H1 (cell line): ENCODE measurements around the gene SLC26A9. TPM values are rescaled to one million over a fixed set of nuclear protein-coding genes. Genes with fewer than 3 reads are reported as not detected.

Source experiments
- CTCF ChIA-PET: fragments of 300-600 bp; sonication (Branson Sonifier 250); formaldehyde crosslinking; loops from one replicate; lab custom pipeline; 2021; ENCODE audit not compliant: partially characterized antibody; lab: Charles Lee
- POLR2A ChIA-PET: fragments of 300-600 bp; sonication (Branson Sonifier 250); formaldehyde crosslinking; loops from one replicate; lab custom pipeline; 2021; ENCODE audit warnings: inconsistent platforms; ENCODE audit not compliant: partially characterized antibody; lab: Charles Lee
- DNase-seq, 2 experiments: peaks; one replicate each; pipeline versions ENCODE4 v3.0.0 to v3.0.0-alpha.2; 2010 to 2022; ENCODE audit warnings: low spot score in 2 of 2, low read depth in 1 of 2, mixed read lengths in 1 of 2
- FAIRE-seq: peaks from 2 replicates; lab custom pipeline; 2011; peaks lifted over from hg19 to GRCh38; lab: Jason Lieb, UNC
- H2AFZ ChIP-seq: 2 replicates; pipeline ENCODE4 v1.8.1; 2012; ENCODE audit warnings: low read length, inconsistent platforms
- H2AK5ac ChIP-seq: 2 replicates; pipeline ENCODE4 v1.6.1; 2013; ENCODE audit warnings: low read depth, low read length
- H2BK120ac ChIP-seq: replicated peaks from 2 replicates; pipeline ENCODE3; 2013; ENCODE audit warnings: low read depth, low read length, inconsistent platforms
- H2BK12ac ChIP-seq: 2 replicates; pipeline ENCODE4 v1.6.1; 2013; ENCODE audit warnings: low read depth, low read length
- H2BK15ac ChIP-seq: 2 replicates; pipeline ENCODE4 v1.6.1; 2013; ENCODE audit warnings: low read length
- H2BK20ac ChIP-seq: 2 replicates; pipeline ENCODE4 v1.6.1; 2013; ENCODE audit warnings: low read length
- H2BK5ac ChIP-seq: 2 replicates; pipeline ENCODE4 v1.6.1; 2013; ENCODE audit warnings: low read depth, low read length
- H3K14ac ChIP-seq: 2 replicates; pipeline ENCODE4 v1.6.1; 2013; ENCODE audit warnings: inconsistent platforms; ENCODE audit not compliant: insufficient read length
- H3K18ac ChIP-seq: 2 replicates; pipeline ENCODE4 v1.6.1; 2013; ENCODE audit warnings: low read length; ENCODE audit errors: extremely low read depth
- H3K23ac ChIP-seq: 2 replicates; pipeline ENCODE4 v1.6.1; 2013; ENCODE audit warnings: inconsistent platforms; ENCODE audit not compliant: insufficient read length
- H3K23me2 ChIP-seq: 2 replicates; pipeline ENCODE4 v1.6.1; 2013; ENCODE audit warnings: low read depth, low read length
- H3K27ac ChIP-seq: 2 replicates; pipeline ENCODE4 v1.6.1; 2011; ENCODE audit warnings: low read depth, low read length, inconsistent platforms
- H3K27me3 ChIP-seq, 4 experiments: replicated peaks in 1 of 4; 1 replicate in 1 of 4; 2 replicates in 3 of 4; pipeline versions ENCODE4 v1.6.1 to v1.8.1; 2011 to 2013; ENCODE audit warnings: low read length in 3 of 4, mild to moderate bottlenecking in 3 of 4, inconsistent platforms in 2 of 4, mixed read lengths in 2 of 4, moderate library complexity in 1 of 4; ENCODE audit not compliant: control insufficient read depth in 3 of 4, insufficient read depth in 3 of 4; ENCODE audit errors: extremely low read depth in 1 of 4
- H3K36me3 ChIP-seq, 4 experiments: 2 replicates each; pipeline versions ENCODE4 v1.6.1 to v1.8.1; 2011 to 2013; ENCODE audit warnings: mild to moderate bottlenecking in 4 of 4, low read length in 3 of 4, moderate library complexity in 2 of 4, control low read depth in 1 of 4, inconsistent platforms in 1 of 4; ENCODE audit not compliant: insufficient read depth in 4 of 4, control insufficient read depth in 2 of 4
- H3K4ac ChIP-seq: replicated peaks from 2 replicates; pipeline ENCODE3; 2013; ENCODE audit warnings: low read length, low read depth, mixed read lengths, inconsistent platforms; ENCODE audit not compliant: insufficient read length
- H3K4me1 ChIP-seq, 4 experiments: replicated peaks in 1 of 4; 1 replicate in 1 of 4; 2 replicates in 3 of 4; pipeline versions ENCODE4 v1.6.1 to v1.8.1; 2011 to 2013; ENCODE audit warnings: low read length in 3 of 4, inconsistent platforms in 2 of 4, mixed read lengths in 1 of 4; ENCODE audit not compliant: insufficient read depth in 4 of 4, control insufficient read depth in 3 of 4
- H3K4me2 ChIP-seq, 2 experiments: 2 replicates each; pipeline versions ENCODE4 v1.6.1 to v1.8.1; 2011 to 2013; ENCODE audit warnings: low read depth in 2 of 2, low read length in 2 of 2, control low read depth in 1 of 2, inconsistent platforms in 1 of 2, mild to moderate bottlenecking in 1 of 2; ENCODE audit not compliant: insufficient read depth in 1 of 2
- H3K4me3 ChIP-seq, 4 experiments: fragments of 200-600, 300-600 bp in 1 of 4; sonication (generic), shearing (Covaris generic), sonication (Bioruptor Twin) in 1 of 4; 2 replicates each; pipeline versions ENCODE4 v1.5.1 to v1.8.1; 2011 to 2016; ENCODE audit warnings: low read length in 4 of 4, low read depth in 3 of 4, control low read depth in 2 of 4, inconsistent platforms in 2 of 4, mild to moderate bottlenecking in 2 of 4, mixed read lengths in 1 of 4, moderate library complexity in 1 of 4; ENCODE audit not compliant: insufficient read depth in 2 of 4; ENCODE audit errors: extremely low read depth in 1 of 4
- H3K56ac ChIP-seq: replicated peaks from 2 replicates; pipeline ENCODE3; 2013; ENCODE audit warnings: low read depth, mild to moderate bottlenecking, mixed read lengths, low read length, inconsistent platforms; ENCODE audit not compliant: insufficient read length
- H3K79me1 ChIP-seq: 2 replicates; pipeline ENCODE4 v1.6.1; 2013; ENCODE audit warnings: low read depth, low read length, control low read depth
- H3K79me2 ChIP-seq, 2 experiments: 2 replicates each; pipeline versions ENCODE4 v1.6.1 to v1.8.1; 2012 to 2013; ENCODE audit warnings: low read length in 2 of 2, mild to moderate bottlenecking in 2 of 2, inconsistent platforms in 1 of 2; ENCODE audit not compliant: insufficient read depth in 2 of 2, control insufficient read depth in 1 of 2
- H3K9ac ChIP-seq, 4 experiments: replicated peaks in 1 of 4; 1 replicate in 1 of 4; 2 replicates in 3 of 4; pipeline versions ENCODE4 v1.6.1 to v1.8.1; 2011 to 2013; ENCODE audit warnings: low read depth in 3 of 4, low read length in 3 of 4, control low read depth in 2 of 4, mild to moderate bottlenecking in 2 of 4, moderate library complexity in 2 of 4, inconsistent platforms in 1 of 4; ENCODE audit errors: extremely low read depth in 1 of 4
- H3K9me3 ChIP-seq, 2 experiments: 2 replicates each; pipeline versions ENCODE4 v1.6.1 to v1.8.1; 2012 to 2013; ENCODE audit warnings: mild to moderate bottlenecking in 2 of 2, moderate library complexity in 2 of 2, control low read depth in 1 of 2, inconsistent platforms in 1 of 2, low read depth in 1 of 2, low read length in 1 of 2, mixed read lengths in 1 of 2; ENCODE audit not compliant: insufficient read depth in 2 of 2
- H4K20me1 ChIP-seq, 2 experiments: replicated peaks in 1 of 2; 2 replicates each; pipeline versions ENCODE3 to v1.8.1; 2011 to 2013; ENCODE audit warnings: inconsistent platforms in 2 of 2, low read length in 2 of 2, mild to moderate bottlenecking in 1 of 2; ENCODE audit not compliant: insufficient read depth in 2 of 2, control insufficient read depth in 1 of 2
- H4K5ac ChIP-seq: 2 replicates; pipeline ENCODE4 v1.6.1; 2013; ENCODE audit warnings: low read length, low read depth, mixed read lengths, inconsistent platforms; ENCODE audit not compliant: insufficient read length
- H4K8ac ChIP-seq: 2 replicates; pipeline ENCODE4 v1.8.0; 2013; ENCODE audit warnings: mild to moderate bottlenecking, moderate library complexity, low read length, inconsistent platforms; ENCODE audit not compliant: insufficient read depth; ENCODE audit errors: extremely low read depth
- H4K91ac ChIP-seq: replicated peaks from 2 replicates; pipeline ENCODE3; 2013; ENCODE audit warnings: low read length, mixed read lengths, inconsistent platforms; ENCODE audit not compliant: insufficient read length
- WGBS, 2 experiments: shearing (Covaris generic) in 1 of 2; methylation state at CpG; one replicate each; pipeline versions ENCODE4 v1.1.6 to v1.1.7; 2013 to 2015; ENCODE audit warnings: low lambda C conversion rate in 2 of 2, mixed read lengths in 2 of 2, inconsistent platforms in 1 of 2, low coverage in 1 of 2, missing lambda C conversion rate in 1 of 2; ENCODE audit not compliant: insufficient replicate concordance in 2 of 2, insufficient coverage in 1 of 2, insufficient read length in 1 of 2; ENCODE audit errors: extremely low coverage in 1 of 2, missing lambda C conversion rate in 1 of 2; 5-methylcytosine and 5-hydroxymethylcytosine counted together
- polyA plus RNA-seq, 7 experiments: library from polyadenylated mRNA; depleted of rRNA in 3 of 7; stranded (reverse) in 5 of 7; unstranded in 2 of 7; fragments of >200 nt in 5 of 7; fragments of 200-250 nt in 2 of 7; gene quantifications; 1 replicate in 5 of 7; 2 replicates in 1 of 7; 4 replicates in 1 of 7; pipeline versions ENCODE4 v1.2.1 to v1.2.3, GENCODE V29; 2011 to 2013; ENCODE audit warnings: missing spikeins in 2 of 7, mixed read lengths in 2 of 7
- total RNA-seq: library from RNA; stranded (reverse); fragmentation: NEBNext Ultra II Directional; extraction: Animal tissue kit (Norgen Biotek cat#: 25700); gene quantifications from 2 replicates; pipeline ENCODE4 v1.2.1, GENCODE V29; 2021

The SLC26A9 gene
- total and polyA plus RNA-seq, 2 of the 8 experiments (the other 6 are each of a cell fraction or from before 2014, with no cell fraction given) = not detected

DNA sequence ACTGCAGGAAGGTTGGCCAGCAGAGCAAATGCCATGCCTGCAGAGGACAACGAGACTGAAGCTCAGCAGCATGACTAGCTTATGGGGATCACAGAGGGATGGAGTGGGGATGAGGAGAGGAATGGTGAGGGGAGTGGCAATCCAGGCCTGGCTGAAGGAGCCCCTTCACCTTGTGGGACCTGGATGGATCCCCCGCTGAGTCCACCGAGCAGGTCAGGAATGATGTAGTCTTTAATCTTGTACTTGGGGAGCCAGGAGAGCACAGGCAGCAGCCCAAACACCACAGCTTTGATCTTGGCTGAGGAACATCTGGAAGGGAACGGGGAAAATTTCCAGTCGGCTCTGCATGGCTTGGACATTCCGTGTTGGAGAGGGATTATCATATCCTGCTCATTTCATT lies 10.5 kb downstream of the SLC26A9 start:
- ChIA-PET POLR2A (no interaction called here), CTCF (interaction anchor here (0.6 to 2.2 kb wide), 11 partner anchors 8 to 176 kb away, joined by 3 to 8 read pairs (median 4); no protein-coding TSS in a partner anchor)
- Histone ChIP-seq H4K5ac (no peak overlapping the region), H3K23ac (no peak overlapping the region), H3K9me3 (no peaks in the 10 kb centered on the region), H2BK12ac (peak overlapping the region; percentile 98; the same call in 1 of the 2 replicates), H3K18ac (peak overlapping the region; percentile 68), H3K56ac (no peak overlapping the region), H3K79me1 (no peaks in the 10 kb centered on the region), H3K4me1 (peaks cover 0 to 9% (median 3%) of the 10 kb centered on the region in 4 experiments; a peak in 2 of 7 replicates), H3K27me3 (no peaks in the 10 kb centered on the region; a peak in 1 of 7 replicates), H2BK120ac (no peak overlapping the region), H2BK15ac (peak overlapping the region; percentile 77; the same call in 1 of the 2 replicates), H3K9ac (no peak overlapping the region), H3K79me2 (no peaks in the 10 kb centered on the region), H2BK20ac (peak overlapping the region; percentile 87; the same call in 1 of the 2 replicates), H4K91ac (no peak overlapping the region), H3K27ac (no peak overlapping the region), H4K20me1 (no peaks in the 10 kb centered on the region), H3K36me3 (no peaks in the 10 kb centered on the region), H4K8ac (peak overlapping the region; percentile 52; the same call in 1 of the 2 replicates), H2BK5ac (peak overlapping the region; percentile 80; the same call in 1 of the 2 replicates), H2AK5ac (peak overlapping the region; percentile 91; the same call in 1 of the 2 replicates), H2AFZ (no peak overlapping the region), H3K4ac (no peak overlapping the region), H3K4me3 (no peak overlapping the region), H3K14ac (no peak overlapping the region), H3K23me2 (no peaks in the 10 kb centered on the region; the same call in 1 of the 2 replicates), H3K4me2 (no peak overlapping the region)
- 90% methylated on average over 6 of the region's 6 CpGs; no CpG with 5 or more reads in 1 of the 2 experiments for WGBS, 2 experiments
- DNase-seq (no peak), FAIRE-seq (no peak)
